Nephron progenitor cell (in vitro differentiated cells): ENCODE data around the gene KLHL29.

ENCODE experiments used
- DNase-seq: peaks from one replicate; pipeline ENCODE4 v3.0.0; 2021
- H3K27ac Mint-ChIP-seq: 2 replicates; pipeline ENCODE4 v1.8.0; 2021; ENCODE audit warnings: mild to moderate bottlenecking, moderate library complexity, mixed read lengths
- H3K27me3 Mint-ChIP-seq: 2 replicates; pipeline ENCODE4 v1.8.0; 2021; ENCODE audit warnings: mild to moderate bottlenecking, low read depth, mixed read lengths; ENCODE audit not compliant: poor library complexity
- H3K36me3 Mint-ChIP-seq: 2 replicates; pipeline ENCODE4 v1.8.0; 2021; ENCODE audit warnings: low read depth, mixed read lengths
- H3K4me1 Mint-ChIP-seq: 2 replicates; pipeline ENCODE4 v1.8.0; 2021; ENCODE audit warnings: mixed read lengths
- H3K4me3 Mint-ChIP-seq: 2 replicates; pipeline ENCODE4 v1.8.0; 2021; ENCODE audit warnings: mild to moderate bottlenecking, moderate library complexity, mixed read lengths
- H3K9me3 Mint-ChIP-seq: 2 replicates; pipeline ENCODE4 v1.8.0; 2021; ENCODE audit warnings: mild to moderate bottlenecking, moderate library complexity, mixed read lengths
- CTCF ChIP-seq: fragments of 200-600 bp; sonication (generic); IDR thresholded peaks from 2 replicates; pipeline ENCODE4 v1.5.0; 2021; ENCODE audit warnings: antibody characterized with exemption

KLHL29 gene

GRCh38 chr2:23753291-23754010, 368.5 kb downstream of the KLHL29 start:
- Mint-ChIP-seq H3K4me3 (no peak overlapping the region), H3K27me3 (no peaks in the 10 kb centered on the region), H3K36me3 (peaks cover 62% of the 10 kb centered on the region), H3K4me1 (peaks cover 10% of the 10 kb centered on the region), H3K27ac (no peak overlapping the region), H3K9me3 (no peaks in the 10 kb centered on the region)
- TF ChIP-seq CTCF, result no peak
- DNase-seq, result no peak

- Mint-ChIP-seq H3K27me3 (no peaks in the 10 kb centered on the region), H3K4me3 (no peak overlapping the region), H3K9me3 (no peaks in the 10 kb centered on the region), H3K27ac (no peak overlapping the region), H3K36me3 (peaks cover 61% of the 10 kb centered on the region), H3K4me1 (peaks cover 10% of the 10 kb centered on the region)
- no peak for TF ChIP-seq CTCF
- no peak for DNase-seq
Observed at GRCh38 chr2:23754970-23755369, 370.0 kb downstream of the KLHL29 start.

GRCh38 chr2:23756593-23757292, 371.8 kb downstream of the KLHL29 start:
- H3K9me3 Mint-ChIP-seq, result no peaks in the 10 kb centered on the region
- H3K27ac Mint-ChIP-seq, result no peak overlapping the region
- no peak for TF ChIP-seq CTCF
- H3K4me3 Mint-ChIP-seq, result no peak overlapping the region
- DNase-seq, result no peak
- H3K4me1 Mint-ChIP-seq, result peaks cover 10% of the 10 kb centered on the region
- no peaks in the 10 kb centered on the region for H3K27me3 Mint-ChIP-seq
- peaks cover 54% of the 10 kb centered on the region for H3K36me3 Mint-ChIP-seq

- H3K4me3 Mint-ChIP-seq, result no peak overlapping the region
- H3K9me3 Mint-ChIP-seq, result no peaks in the 10 kb centered on the region
- no peaks in the 10 kb centered on the region for H3K27me3 Mint-ChIP-seq
- no peak for DNase-seq
- TF ChIP-seq CTCF, result no peak
- peaks cover 50% of the 10 kb centered on the region for H3K36me3 Mint-ChIP-seq
- H3K4me1 Mint-ChIP-seq, result peaks cover 10% of the 10 kb centered on the region
- peak overlapping the region; percentile 77 for H3K27ac Mint-ChIP-seq
Observed at GRCh38 chr2:23757686-23758433, 372.9 kb downstream of the KLHL29 start.
